Pancreas (tissue), 10 donors: ENCODE data around the gene C1GALT1C1. TPM values are rescaled to one million over a fixed set of nuclear protein-coding genes. Genes with fewer than 3 reads are reported as not detected.

ENCODE experiments used
- ATAC-seq, 4 donors: fragments of 200-7000 bp; cut with Tn5 transposase; one replicate each; pipeline versions ENCODE4 v1.8.0 to v1.9.1; 2020; ENCODE audit warnings: mild to moderate bottlenecking in 4 of 4, moderate library complexity in 4 of 4
- DNase-seq, 6 donors: peaks; one replicate each; pipeline ENCODE4 v3.0.0-alpha.2; 2020
- FAIRE-seq: peaks from 2 replicates; lab custom pipeline; 2012; peaks lifted over from hg19 to GRCh38; lab: Jason Lieb, UNC
- H3K27ac ChIP-seq, 4 donors: fragments of 200-600 bp; sonication (generic); 1 replicate in 3 of 4; 2 replicates in 1 of 4; pipeline versions ENCODE4 v1.5.0 to v1.8.0; 2020
- H3K27me3 ChIP-seq, 4 donors: fragments of 200-600 bp; one replicate each; pipeline ENCODE4 v1.8.0; 2021
- H3K36me3 ChIP-seq, 3 donors: fragments of 200-600 bp; sonication (generic) in 1 of 3; one replicate each; pipeline versions ENCODE4 v1.5.0 to v1.8.0; 2020 to 2021
- H3K4me1 ChIP-seq, 3 donors: fragments of 200-600 bp; one replicate each; pipeline ENCODE4 v1.8.0; 2021
- H3K4me3 ChIP-seq, 4 donors: fragments of 200-600 bp; sonication (generic) in 2 of 4; one replicate each; pipeline versions ENCODE4 v1.5.0 to v1.8.0; 2020 to 2021
- H3K9me3 ChIP-seq, 4 donors: fragments of 200-600 bp; one replicate each; pipeline ENCODE4 v1.8.0; 2021
- CTCF ChIP-seq, 4 donors: fragments of 200-600 bp; sonication (generic) in 3 of 4; IDR thresholded peaks; one replicate each; pipeline versions ENCODE4 v1.5.0 to v1.8.0; 2021; ENCODE audit warnings: antibody characterized with exemption in 4 of 4
- WGBS, 2 donors: extraction: QIAGEN DNeasy Blood & Tissue Kit; methylation state at CpG; one replicate each; pipeline ENCODE4 v1.1.7; 2013; 5-methylcytosine and 5-hydroxymethylcytosine counted together
- intact Hi-C, 3 donors: fragments of 100-400 bp; cut with DNase I; formaldehyde crosslinking; loops; one replicate each; pipeline versions ENCODE4 v1.11.1 to v1.14.2; 2022
- polyA plus RNA-seq, 2 donors: library from polyadenylated mRNA; stranded (reverse); fragments of 200-250 nt; gene quantifications; one replicate each; pipeline ENCODE4 v1.2.3, GENCODE V29; 2013
- total RNA-seq, 6 donors: library from RNA; stranded (reverse); fragmentation: NEBNext Ultra II Directional in 4 of 6; extraction: Animal tissue kit (Norgen Biotek cat#: 25700) in 4 of 6; gene quantifications; one replicate each; pipeline versions ENCODE4 v1.2.1 to v1.2.4, GENCODE V29; 2021 to 2023
- donor health status: healthy with polysubstance abuse.
- donor health status: DM: no; HTN: no; CAD: no; lungs with moderate emphysema.
- donor health status: DM: no; HTN: no; CAD: no.
- donor health status: control.
- donor health status: control.
- donor health status: Bipolar disorder and iron deficiency.
- donor health status: DM: yes; HTN: yes; CAD: no.
- donor health status: DM: no; HTN: no; CAD: no.
- donor health status: DM: no; HTN: no; CAD: no.
- donor health status: DM: yes; HTN: yes; CAD: no.

The C1GALT1C1 gene
- total and polyA plus RNA-seq, 8 donors = 5.9 to 19.1 (median 9.8) TPM

- H3K4me3 ChIP-seq = peak overlapping the region; percentile 23 to 54 (median 42)
- H3K36me3 ChIP-seq = no peaks in the 10 kb centered on the region
- peak overlapping the region; percentile 65 to 92 (median 76) for H3K27ac ChIP-seq
- no peak for TF ChIP-seq CTCF (IDR thresholded peaks at IDR 0.05)
- no peaks in the 10 kb centered on the region for H3K9me3 ChIP-seq
- peaks cover 0 to 4% (median 3%) of the 10 kb centered on the region in 3 donors for H3K4me1 ChIP-seq
- peak in 3 of 6 donors; percentile 23 to 35 (median 35) for DNase-seq
- H3K27me3 ChIP-seq = no peaks in the 10 kb centered on the region
- peak; percentile 74 to 86 (median 84) for ATAC-seq
- intact Hi-C loops = no loop called here
- WGBS, 2 donors = 1 to 31% methylated on average over 5 of the region's 5 CpGs
- no peak for FAIRE-seq
Observed at GRCh38 chrX:120604361-120604782, 25.5 kb downstream of the C1GALT1C1 start.

GRCh38 chrX:120603707-120604360, 26.0 kb downstream of the C1GALT1C1 start, which contains the start of gene MCTS1:
MCTS1 (plus strand) TSS chrX:120604101; CDS start chrX:120604237, 136 bp downstream.
- ATAC-seq (peak; percentile 91 to 96 (median 96)), DNase-seq (peak; percentile 74 to 87 (median 80)), FAIRE-seq (peak; percentile 93)
- no peaks in the 10 kb centered on the region for H3K9me3 ChIP-seq
- intact Hi-C loops = no loop called here
- peak within 1 kb of the TSS; percentile 23 to 54 (median 42) for H3K4me3 ChIP-seq
- peak within 1 kb of the TSS; percentile 65 to 92 (median 76) for H3K27ac ChIP-seq
- 0 to 29% methylated on average over 31 of the region's 31 CpGs for WGBS, 2 donors
- no peaks in the 10 kb centered on the region for H3K27me3 ChIP-seq
- TF ChIP-seq CTCF (IDR thresholded peaks at IDR 0.05) = no peak
- H3K4me1 ChIP-seq = peaks cover 0 to 4% (median 3%) of the 10 kb centered on the region in 3 donors
- H3K36me3 ChIP-seq = no peaks in the 10 kb centered on the region

- no peak for TF ChIP-seq CTCF (IDR thresholded peaks at IDR 0.05)
- DNase-seq = no peak
- no peaks in the 10 kb centered on the region for H3K27me3 ChIP-seq
- no peak overlapping the region for H3K4me3 ChIP-seq
- WGBS, 2 donors = 78 to 94% methylated on average over 2 of the region's 2 CpGs
- intact Hi-C loops = no loop called here
- H3K27ac ChIP-seq = no peak overlapping the region
- FAIRE-seq = no peak
- no peaks in the 10 kb centered on the region for H3K4me1 ChIP-seq
- no peaks in the 10 kb centered on the region for H3K36me3 ChIP-seq
- no peak for ATAC-seq
- H3K9me3 ChIP-seq = no peaks in the 10 kb centered on the region
Observed at GRCh38 chrX:120585702-120586101, 44.2 kb downstream of the C1GALT1C1 start.

Other genes with a start within 250 kb of the C1GALT1C1 start
- 10 to 100 TPM; 32.3 to 96.3 (median 43.9) TPM for gene LAMP2, start 160.8 kb downstream of the C1GALT1C1 start, total RNA-seq
- gene LAMP2, start 160.8 kb downstream of the C1GALT1C1 start, polyA plus RNA-seq = 10 to 100 TPM; 14.1 to 43.1 TPM
- 10 to 100 TPM; 14.8 to 24.6 (median 19.5) TPM for gene CUL4B, start 69.1 kb downstream of the C1GALT1C1 start, total RNA-seq
- gene CUL4B, start 69.1 kb downstream of the C1GALT1C1 start, polyA plus RNA-seq = 10 to 100 TPM in 1 of 2 donors, 1 to 10 TPM in 1; 9.6 to 18.2 TPM
- gene MCTS1, start 26.0 kb downstream of the C1GALT1C1 start, total RNA-seq = 10 to 100 TPM; 12.1 to 21.9 (median 18.1) TPM
- 10 to 100 TPM; 23.5 to 30.4 TPM for gene MCTS1, start 26.0 kb downstream of the C1GALT1C1 start, polyA plus RNA-seq
- gene CT47B1, start 245.8 kb upstream of the C1GALT1C1 start, total RNA-seq = not detected
- gene CT47B1, start 245.8 kb upstream of the C1GALT1C1 start, polyA plus RNA-seq = not detected